OCI-LY3 (cell line): ENCODE results near the gene SYCE1L.

ENCODE experiments used
- H2AFZ ChIP-seq: fragments of 200-600, 300-600 bp; shearing (Covaris generic); 2 replicates; pipeline ENCODE4 v1.6.0; 2014; ENCODE audit warnings: antibody characterized with exemption, low read depth, low read length
- H3K27ac ChIP-seq: fragments of 200-600, 300-600 bp; sonication (generic); 2 replicates; pipeline ENCODE4 v1.5.1; 2014; ENCODE audit warnings: mild to moderate bottlenecking, low read length, moderate library complexity, mixed read lengths
- H3K27me3 ChIP-seq: fragments of 200-600, 300-600 bp; sonication (generic); 2 replicates; pipeline ENCODE4 v1.6.1; 2014; ENCODE audit warnings: low read depth, low read length, mixed read lengths
- H3K36me3 ChIP-seq: fragments of 200-600, 300-600 bp; sonication (generic); replicated peaks from 2 replicates; pipeline ENCODE3; 2014; ENCODE audit warnings: low read depth, low read length, mixed read lengths
- H3K4me1 ChIP-seq: fragments of 300-600, 200-600 bp; sonication (generic); 2 replicates; pipeline ENCODE4 v1.6.1; 2014; ENCODE audit warnings: low read length, mixed read lengths
- H3K4me2 ChIP-seq: fragments of 200-600, 300-600 bp; sonication (generic); 2 replicates; pipeline ENCODE4 v1.6.1; 2014; ENCODE audit warnings: low read length, mixed read lengths
- H3K4me3 ChIP-seq: fragments of 300-600, 200-600 bp; sonication (generic); 2 replicates; pipeline ENCODE4 v1.5.1; 2014; ENCODE audit warnings: antibody characterized with exemption, mild to moderate bottlenecking, low read length, moderate library complexity
- H3K79me2 ChIP-seq: fragments of 300-600, 200-600 bp; shearing (Covaris generic); 2 replicates; pipeline ENCODE4 v1.6.1; 2014; ENCODE audit warnings: mild to moderate bottlenecking, low read length, mixed read lengths
- H3K9ac ChIP-seq: fragments of 300-600, 200-600 bp; shearing (Covaris generic); 2 replicates; pipeline ENCODE4 v1.6.0; 2014; ENCODE audit warnings: mild to moderate bottlenecking, low read length, moderate library complexity
- H3K9me3 ChIP-seq: fragments of 200-600, 300-600 bp; shearing (Covaris generic); 2 replicates; pipeline ENCODE4 v1.6.1; 2014; ENCODE audit warnings: low read length, mixed read lengths; ENCODE audit not compliant: insufficient read depth
- H4K20me1 ChIP-seq: fragments of 200-600, 300-600 bp; sonication (generic); 2 replicates; pipeline ENCODE4 v1.6.1; 2016; ENCODE audit warnings: low read length, mixed read lengths; ENCODE audit not compliant: insufficient read depth
- CTCF ChIP-seq: fragments of 200-600, 300-600 bp; sonication (generic); IDR thresholded peaks from 2 replicates; pipeline ENCODE4 v1.5.1; 2014; ENCODE audit warnings: antibody characterized with exemption, low read length, low read depth
- EZH2phosphoT487 ChIP-seq: fragments of 200-600 bp; shearing (Covaris generic); IDR thresholded peaks from 2 replicates; pipeline ENCODE4 v1.6.1; 2018; ENCODE audit warnings: antibody characterized with exemption, mixed run types, low read depth

Gene SYCE1L

GRCh38 chr16:77194295-77195231 is 4.6 kb upstream of the SYCE1L start:
- no peak overlapping the region for H3K4me2 ChIP-seq
- H3K9me3 ChIP-seq: no peaks in the 10 kb centered on the region
- H3K27ac ChIP-seq: no peak overlapping the region
- H3K9ac ChIP-seq: no peak overlapping the region
- TF ChIP-seq EZH2phosphoT487 (no peak), CTCF (no peak)
- peaks cover 43% of the 10 kb centered on the region for H3K36me3 ChIP-seq
- H3K4me3 ChIP-seq: no peak overlapping the region
- H3K4me1 ChIP-seq: peaks cover 9% of the 10 kb centered on the region
- H3K27me3 ChIP-seq: no peaks in the 10 kb centered on the region
- no peak overlapping the region for H2AFZ ChIP-seq
- H3K79me2 ChIP-seq: peaks cover 36% of the 10 kb centered on the region
- peaks cover 4% of the 10 kb centered on the region; the same call in 1 of the 2 replicates for H4K20me1 ChIP-seq

- Histone ChIP-seq H3K4me2 (no peak overlapping the region), H3K9me3 (no peaks in the 10 kb centered on the region), H3K9ac (no peak overlapping the region), H3K27me3 (no peaks in the 10 kb centered on the region), H3K4me1 (peaks cover 9% of the 10 kb centered on the region), H2AFZ (no peak overlapping the region), H4K20me1 (peaks cover 4% of the 10 kb centered on the region; the same call in 1 of the 2 replicates), H3K27ac (no peak overlapping the region), H3K4me3 (no peak overlapping the region), H3K36me3 (peaks cover 43% of the 10 kb centered on the region), H3K79me2 (peaks cover 36% of the 10 kb centered on the region)
- TF ChIP-seq EZH2phosphoT487 (no peak), CTCF (no peak)
These were observed 3.8 kb upstream of the SYCE1L start for GRCh38 chr16:77195411-77195810.

- peaks cover 4% of the 10 kb centered on the region; the same call in 1 of the 2 replicates for H4K20me1 ChIP-seq
- TF ChIP-seq CTCF (no peak), EZH2phosphoT487 (no peak)
- no peaks in the 10 kb centered on the region for H3K27me3 ChIP-seq
- no peak overlapping the region for H3K9ac ChIP-seq
- no peaks in the 10 kb centered on the region for H3K9me3 ChIP-seq
- no peak overlapping the region for H3K4me2 ChIP-seq
- peaks cover 20% of the 10 kb centered on the region for H3K79me2 ChIP-seq
- no peak overlapping the region for H3K4me3 ChIP-seq
- no peaks in the 10 kb centered on the region for H3K4me1 ChIP-seq
- H3K27ac ChIP-seq: no peak overlapping the region
- peaks cover 48% of the 10 kb centered on the region for H3K36me3 ChIP-seq
- H2AFZ ChIP-seq: no peak overlapping the region
These were observed 1.5 kb upstream of the SYCE1L start for GRCh38 chr16:77197747-77198146.

GRCh38 chr16:77206533-77206932 is 7.3 kb downstream of the SYCE1L start:
- Histone ChIP-seq H4K20me1 (no peaks in the 10 kb centered on the region), H3K27me3 (no peaks in the 10 kb centered on the region), H3K27ac (no peak overlapping the region), H3K36me3 (no peaks in the 10 kb centered on the region), H3K9me3 (no peaks in the 10 kb centered on the region), H3K4me3 (no peak overlapping the region), H3K9ac (no peak overlapping the region), H3K4me1 (no peaks in the 10 kb centered on the region), H3K79me2 (no peaks in the 10 kb centered on the region), H3K4me2 (no peak overlapping the region), H2AFZ (no peak overlapping the region)
- no peak for TF ChIP-seq EZH2phosphoT487
- no peak for TF ChIP-seq CTCF
